ENCODE measurements around the gene CACNA1C. TPM values are rescaled to one million over a fixed set of nuclear protein-coding genes. Genes with fewer than 3 reads are reported as not detected.

Gene CACNA1C
- total and polyA plus RNA-seq, 2 donors (not counting 1 experiment from before 2014, with no cell fraction given): 0.01 to 0.02 TPM

DNA sequence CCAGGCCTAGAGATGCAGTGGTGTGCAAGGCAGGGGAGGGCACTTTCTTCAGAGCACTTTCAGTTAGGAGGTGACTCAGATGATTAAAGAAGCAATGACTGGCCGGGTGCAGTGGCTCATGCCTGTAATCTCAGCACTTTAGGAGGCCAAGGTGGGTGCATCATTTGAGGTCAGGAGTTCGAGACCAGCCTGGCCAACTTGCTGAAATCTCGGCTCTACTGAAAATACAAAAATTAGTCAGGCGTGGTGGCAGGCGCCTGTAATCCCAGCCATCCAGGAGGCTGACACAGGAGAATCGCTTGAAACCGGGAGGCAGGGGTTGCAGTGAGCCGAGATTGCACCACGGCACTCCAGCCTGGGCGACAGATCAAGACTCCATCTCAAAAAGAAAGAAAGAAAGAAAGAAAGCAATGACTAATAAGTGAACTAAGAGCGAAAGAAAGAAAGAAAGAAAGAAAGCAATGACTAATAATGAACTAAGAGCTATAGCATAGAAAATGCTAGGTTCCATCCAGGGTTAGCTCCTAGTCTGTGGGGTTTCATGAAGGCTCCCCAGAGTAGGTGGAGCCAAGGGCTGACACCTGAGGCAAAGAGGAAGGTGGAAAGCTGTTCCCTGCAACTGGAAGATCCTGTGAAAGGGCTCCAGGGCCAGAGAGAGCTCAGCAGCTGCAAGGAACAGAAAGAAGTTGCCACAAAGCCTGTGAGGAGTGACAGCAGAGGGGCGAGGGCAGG lies 334.5 kb downstream of the CACNA1C start:
- H3K9me3 Mint-ChIP-seq (ENCODE audit: insufficient read depth): no peaks in the 10 kb centered on the region
- Histone ChIP-seq H4K20me1 (ENCODE audit: control insufficient read depth, insufficient read depth, low read length, poor library complexity, severe bottlenecking) (no peaks in the 10 kb centered on the region), H2AFZ (ENCODE audit: insufficient read depth, low read depth, low read length, poor library complexity, severe bottlenecking) (no peak overlapping the region), H3K36me3 (replicated peaks in 1 of 2; ENCODE audit: control extremely low read depth in 1 of 2, control insufficient read depth in 1 of 2, extremely low read depth in 1 of 2, insufficient read depth in 2 of 2, low read length in 1 of 2) (no peaks in the 10 kb centered on the region), H3K27me3 (replicated peaks in 1 of 4; ENCODE audit: control extremely low read depth in 1 of 4, control insufficient read depth in 3 of 4, insufficient read depth in 4 of 4, low read length in 3 of 4) (no peaks in the 10 kb centered on the region), H3K9me3 (ENCODE audit: control extremely low read depth in 1 of 3, control insufficient read depth in 2 of 3, insufficient read depth in 1 of 3, low read length in 2 of 3) (no peaks in the 10 kb centered on the region), H3K4me3 (ENCODE audit: control extremely low read depth in 1 of 5, extremely low read depth in 1 of 5, insufficient read depth in 1 of 5, low read depth in 2 of 5, low read length in 4 of 5) (no peak overlapping the region), H3K79me2 (ENCODE audit: control insufficient read depth, insufficient read depth, low read length) (no peaks in the 10 kb centered on the region), H3K9ac (ENCODE audit: low read length) (no peak overlapping the region), H3K4me2 (replicated peaks; ENCODE audit: low read depth, low read length, poor library complexity, severe bottlenecking) (no peak overlapping the region), H3K4me1 (ENCODE audit: control insufficient read depth in 2 of 2, insufficient read depth in 2 of 2, low read length in 2 of 2) (no peaks in the 10 kb centered on the region), H3K27ac (ENCODE audit: low read length in 2 of 2) (no peak overlapping the region)
- peaks cover 3% of the 10 kb centered on the region for H3K27me3 Mint-ChIP-seq
- H3K4me1 Mint-ChIP-seq: no peaks in the 10 kb centered on the region
- H3K27ac Mint-ChIP-seq: no peak overlapping the region
- POLR2A ChIA-PET: no interaction called here
- CTCF ChIA-PET: no interaction called here
- TF ChIP-seq, protein P1, sequence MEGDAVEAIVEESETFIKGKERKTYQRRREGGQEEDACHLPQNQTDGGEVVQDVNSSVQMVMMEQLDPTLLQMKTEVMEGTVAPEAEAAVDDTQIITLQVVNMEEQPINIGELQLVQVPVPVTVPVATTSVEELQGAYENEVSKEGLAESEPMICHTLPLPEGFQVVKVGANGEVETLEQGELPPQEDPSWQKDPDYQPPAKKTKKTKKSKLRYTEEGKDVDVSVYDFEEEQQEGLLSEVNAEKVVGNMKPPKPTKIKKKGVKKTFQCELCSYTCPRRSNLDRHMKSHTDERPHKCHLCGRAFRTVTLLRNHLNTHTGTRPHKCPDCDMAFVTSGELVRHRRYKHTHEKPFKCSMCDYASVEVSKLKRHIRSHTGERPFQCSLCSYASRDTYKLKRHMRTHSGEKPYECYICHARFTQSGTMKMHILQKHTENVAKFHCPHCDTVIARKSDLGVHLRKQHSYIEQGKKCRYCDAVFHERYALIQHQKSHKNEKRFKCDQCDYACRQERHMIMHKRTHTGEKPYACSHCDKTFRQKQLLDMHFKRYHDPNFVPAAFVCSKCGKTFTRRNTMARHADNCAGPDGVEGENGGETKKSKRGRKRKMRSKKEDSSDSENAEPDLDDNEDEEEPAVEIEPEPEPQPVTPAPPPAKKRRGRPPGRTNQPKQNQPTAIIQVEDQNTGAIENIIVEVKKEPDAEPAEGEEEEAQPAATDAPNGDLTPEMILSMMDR (IDR thresholded peaks at IDR 0.05): no peak
- no peak for TF ChIP-seq EZH2 (IDR thresholded peaks at IDR 0.05; ENCODE audit: borderline replicate concordance, insufficient read depth, low read depth, low read length, poor library complexity, severe bottlenecking)
- no peak overlapping the region for H3K4me3 Mint-ChIP-seq
- DNase-seq: no peak
- WGBS (ENCODE audit: insufficient coverage): 86% methylated on average over 7 of the region's 12 CpGs
- intact Hi-C loops (cut with micrococcal nuclease): no loop called here
- no peak for ATAC-seq (ENCODE audit: low read depth)

DNA sequence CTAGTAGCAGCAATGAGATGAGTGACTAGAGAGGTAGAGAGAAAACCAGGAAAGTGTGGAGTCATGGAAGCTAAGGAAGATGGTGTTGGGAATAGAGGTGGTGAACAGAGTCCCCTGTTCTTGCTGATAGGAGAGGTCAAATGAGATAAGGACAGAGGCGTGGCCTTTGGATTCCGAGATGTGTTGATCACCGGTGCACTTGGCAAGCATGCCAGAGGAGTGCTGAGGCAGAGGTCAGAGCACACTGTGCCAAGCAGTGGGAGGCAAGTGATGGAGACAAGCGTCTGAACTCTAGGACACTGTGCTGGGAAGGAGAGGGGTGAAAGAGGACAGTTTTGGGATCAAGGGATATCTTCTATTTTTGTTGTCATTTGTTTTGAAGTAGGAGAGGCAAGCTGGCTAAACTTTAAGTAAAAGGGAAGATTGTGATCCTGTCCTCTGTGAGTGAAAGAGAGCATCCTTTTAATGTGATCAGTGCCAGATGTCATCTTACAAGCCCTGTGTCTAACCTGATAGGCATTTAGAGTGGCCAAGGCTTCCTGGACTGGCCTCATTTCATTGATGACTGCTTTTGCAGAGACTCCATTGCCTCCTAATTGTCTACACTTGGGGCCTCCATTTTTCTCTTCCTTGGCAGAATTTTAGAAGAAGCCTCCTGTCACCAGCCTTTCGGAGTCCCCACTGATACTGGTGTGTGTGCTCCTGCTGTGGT lies 336.4 kb downstream of the CACNA1C start:
- Histone ChIP-seq H3K27me3 (replicated peaks in 1 of 4; ENCODE audit: control extremely low read depth in 1 of 4, control insufficient read depth in 3 of 4, insufficient read depth in 4 of 4, low read length in 3 of 4) (no peaks in the 10 kb centered on the region), H3K4me2 (replicated peaks; ENCODE audit: low read depth, low read length, poor library complexity, severe bottlenecking) (no peak overlapping the region), H3K79me2 (ENCODE audit: control insufficient read depth, insufficient read depth, low read length) (no peaks in the 10 kb centered on the region), H3K4me1 (ENCODE audit: control insufficient read depth in 2 of 2, insufficient read depth in 2 of 2, low read length in 2 of 2) (no peaks in the 10 kb centered on the region), H3K27ac (ENCODE audit: low read length in 2 of 2) (no peak overlapping the region), H3K36me3 (replicated peaks in 1 of 2; ENCODE audit: control extremely low read depth in 1 of 2, control insufficient read depth in 1 of 2, extremely low read depth in 1 of 2, insufficient read depth in 2 of 2, low read length in 1 of 2) (no peaks in the 10 kb centered on the region), H2AFZ (ENCODE audit: insufficient read depth, low read depth, low read length, poor library complexity, severe bottlenecking) (no peak overlapping the region), H3K4me3 (ENCODE audit: control extremely low read depth in 1 of 5, extremely low read depth in 1 of 5, insufficient read depth in 1 of 5, low read depth in 2 of 5, low read length in 4 of 5) (no peak overlapping the region), H3K9me3 (ENCODE audit: control extremely low read depth in 1 of 3, control insufficient read depth in 2 of 3, insufficient read depth in 1 of 3, low read length in 2 of 3) (no peaks in the 10 kb centered on the region), H3K9ac (ENCODE audit: low read length) (no peak overlapping the region), H4K20me1 (ENCODE audit: control insufficient read depth, insufficient read depth, low read length, poor library complexity, severe bottlenecking) (no peaks in the 10 kb centered on the region)
- ATAC-seq (ENCODE audit: low read depth) (no peak), DNase-seq (no peak)
- no peak overlapping the region for H3K27ac Mint-ChIP-seq
- WGBS (ENCODE audit: insufficient coverage): 98% methylated on average over 5 of the region's 5 CpGs
- H3K27me3 Mint-ChIP-seq: peaks cover 3% of the 10 kb centered on the region
- ChIA-PET CTCF (no interaction called here), POLR2A (no interaction called here)
- intact Hi-C loops (cut with micrococcal nuclease): no loop called here
- H3K4me3 Mint-ChIP-seq: no peak overlapping the region
- no peaks in the 10 kb centered on the region for H3K9me3 Mint-ChIP-seq (ENCODE audit: insufficient read depth)
- TF ChIP-seq, protein P1 (IDR thresholded peaks at IDR 0.05): no peak
- no peak for TF ChIP-seq EZH2 (IDR thresholded peaks at IDR 0.05; ENCODE audit: borderline replicate concordance, insufficient read depth, low read depth, low read length, poor library complexity, severe bottlenecking)
- no peaks in the 10 kb centered on the region for H3K4me1 Mint-ChIP-seq

Measured in B cell (primary cell).